K562 (cell line): ENCODE results near the gene SLC16A13. TPM values are rescaled to one million over a fixed set of nuclear protein-coding genes. Genes with fewer than 3 reads are reported as not detected.

Experiments
- ATAC-seq: fragments of 200-7000 bp; cut with Tn5 transposase; 3 replicates; pipeline ENCODE4 v1.9.1; 2020; ENCODE audit warnings: moderate library complexity
- BruUV-seq: library from RNA; stranded (reverse); fragments of 400-500 nt; replicated peaks from 2 replicates; lab custom pipeline; 2021; lab: Mats Ljungman, UMichigan
- CTCF ChIA-PET: fragments of 300-600 bp; formaldehyde crosslinking; extraction: SDS; loops from one replicate; lab custom pipeline; 2021; ENCODE audit warnings: low intra/inter-chr PET ratio; lab: Yijun Ruan, JAX
- POLR2A ChIA-PET: fragments of 300-600, 350-650 bp; sonication (Branson Sonifier 250); formaldehyde crosslinking; extraction: SDS; loops from one replicate; lab custom pipeline; 2021; ENCODE audit warnings: antibody characterized with exemption, inconsistent platforms; lab: Yijun Ruan, JAX
- DNase-seq, 4 experiments: peaks; one replicate each; pipeline versions ENCODE4 v3.0.0 to v3.0.0-alpha.2; 2011 to 2018; ENCODE audit warnings: low spot score in 3 of 4, mixed read lengths in 3 of 4; ENCODE audit errors: extremely low read depth in 1 of 4
- FAIRE-seq: peaks from 2 replicates; lab custom pipeline; 2011; peaks lifted over from hg19 to GRCh38; lab: Jason Lieb, UNC
- H2AFZ ChIP-seq: 2 replicates; pipeline ENCODE4 v1.6.0; 2011; ENCODE audit warnings: low read depth, low read length, control low read depth, inconsistent platforms
- H3K27ac ChIP-seq: fragments of 200-600 bp; 3 replicates; pipeline ENCODE4 v1.8.0; 2011; ENCODE audit warnings: low read depth, mild to moderate bottlenecking, control low read depth, inconsistent platforms, low read length, moderate library complexity, mixed read lengths; ENCODE audit errors: extremely low read depth
- H3K27me3 ChIP-seq, 2 experiments: fragments of 300-600 bp in 1 of 2; 2 replicates in 1 of 2; 3 replicates in 1 of 2; pipeline versions ENCODE4 v1.6.0 to v1.8.0; 2011; ENCODE audit warnings: inconsistent platforms in 2 of 2, low read length in 2 of 2, mild to moderate bottlenecking in 1 of 2, mixed read lengths in 1 of 2, moderate library complexity in 1 of 2; ENCODE audit not compliant: control insufficient read depth in 2 of 2, insufficient read depth in 2 of 2
- H3K36me3 ChIP-seq: fragments of 300-600 bp; 3 replicates; pipeline ENCODE4 v1.8.0; 2011; ENCODE audit warnings: mild to moderate bottlenecking, low read length, inconsistent platforms; ENCODE audit not compliant: control insufficient read depth, insufficient read depth
- H3K4me1 ChIP-seq, 2 experiments: fragments of 200-600 bp in 1 of 2; replicated peaks in 1 of 2; 2 replicates in 1 of 2; 3 replicates in 1 of 2; pipeline versions ENCODE4 v1.5.1 to v1.8.0; 2011; ENCODE audit warnings: inconsistent platforms in 2 of 2, low read length in 2 of 2, mild to moderate bottlenecking in 1 of 2, mixed read lengths in 1 of 2, moderate library complexity in 1 of 2; ENCODE audit not compliant: control insufficient read depth in 2 of 2, insufficient read depth in 2 of 2
- H3K4me2 ChIP-seq: 2 replicates; pipeline ENCODE4 v1.6.1; 2011; ENCODE audit warnings: low read length, control low read depth, inconsistent platforms, mixed read lengths; ENCODE audit not compliant: insufficient read depth
- H3K4me3 ChIP-seq: fragments of 200-600 bp; sonication (generic), shearing (Covaris generic); 2 replicates; pipeline ENCODE4 v1.5.1; 2016; ENCODE audit warnings: control low read depth, inconsistent platforms
- H3K79me2 ChIP-seq: fragments of 200-600 bp; 3 replicates; pipeline ENCODE4 v1.8.0; 2011; ENCODE audit warnings: low read length, inconsistent platforms; ENCODE audit not compliant: control insufficient read depth, insufficient read depth
- H3K9ac ChIP-seq, 2 experiments: 2 replicates each; pipeline versions ENCODE4 v1.6.0 to v1.6.1; 2011; ENCODE audit warnings: low read depth in 2 of 2, low read length in 2 of 2, control low read depth in 1 of 2, inconsistent platforms in 1 of 2, mild to moderate bottlenecking in 1 of 2, mixed read lengths in 1 of 2; ENCODE audit not compliant: insufficient read depth in 1 of 2
- H3K9me1 ChIP-seq: one replicate; pipeline ENCODE4 v1.6.0; 2011; ENCODE audit warnings: inconsistent platforms, mild to moderate bottlenecking, low read length, moderate library complexity; ENCODE audit not compliant: control insufficient read depth, insufficient read depth
- H3K9me3 ChIP-seq: replicated peaks from 2 replicates; pipeline ENCODE4 v1.5.1; 2011; ENCODE audit warnings: low read depth, low read length, inconsistent platforms; ENCODE audit not compliant: control insufficient read depth, insufficient read depth
- H4K20me1 ChIP-seq: replicated peaks from 2 replicates; pipeline ENCODE4 v1.6.1; 2011; ENCODE audit warnings: low read length, inconsistent platforms, mixed read lengths; ENCODE audit not compliant: control insufficient read depth, insufficient read depth
- CBX1 ChIP-seq: sonication (generic); IDR thresholded peaks from 2 replicates; pipeline ENCODE4 v1.6.1; 2016; ENCODE audit warnings: antibody characterized with exemption, low read depth, mild to moderate bottlenecking
- FOXA3 ChIP-seq, 2 experiments: fragments of 450-650 bp in 1 of 2; sonication (generic) in 1 of 2; formaldehyde crosslinking; IDR thresholded peaks in 1 of 2; conservative IDR thresholded peaks in 1 of 2; 2 replicates each; pipeline versions ENCODE4 v1.4.0 to v1.8.0; 2020 to 2022; ENCODE audit warnings: mild to moderate bottlenecking in 2 of 2, missing genetic modification reagents in 1 of 2
- GATAD2B ChIP-seq: fragments of 450-650 bp; IDR thresholded peaks from 2 replicates; pipeline ENCODE4 v1.6.1; 2017; ENCODE audit warnings: mild to moderate bottlenecking, borderline replicate concordance
- HEY1 ChIP-seq: fragments of 250-450 bp; sonication (Bioruptor Pico); IDR thresholded peaks from 2 replicates; pipeline ENCODE4 v1.5.0; 2020; ENCODE audit warnings: mild to moderate bottlenecking, moderate library complexity, borderline replicate concordance
- MXI1 ChIP-seq: IDR thresholded peaks from 2 replicates; pipeline ENCODE4 v1.6.1; 2011; ENCODE audit warnings: low read depth, mild to moderate bottlenecking, improper control_type of control experiment, low read length
- PML ChIP-seq: IDR thresholded peaks from 2 replicates; pipeline ENCODE4 v1.6.1; 2012; ENCODE audit warnings: low read length, inconsistent platforms
- ZNF23 ChIP-seq: fragments of 250-450 bp; sonication (Bioruptor Pico); IDR thresholded peaks from 2 replicates; pipeline ENCODE4 v1.4.0; 2020; ENCODE audit warnings: mild to moderate bottlenecking
- WGBS: fragments of 100-300 bp; shearing (Covaris generic); methylation state at CpG from one replicate; pipeline ENCODE4 v1.1.6; 2016; ENCODE audit warnings: low coverage, mixed read lengths; ENCODE audit not compliant: insufficient coverage; ENCODE audit errors: missing lambda C conversion rate; 5-methylcytosine and 5-hydroxymethylcytosine counted together
- in situ Hi-C: fragments of 300-500 bp; cut with MboI; formaldehyde crosslinking; loops from 4 replicates; pipeline ENCODE4 v1.15.0; 2018; ENCODE audit warnings: inconsistent platforms, mixed read lengths
- intact Hi-C: fragments of 100-400 bp; cut with micrococcal nuclease; formaldehyde crosslinking; loops from 2 replicates; pipeline ENCODE4 v1.14.2; 2022
- polyA plus RNA-seq, 8 experiments: library from polyadenylated mRNA; depleted of rRNA in 4 of 8; stranded (reverse) in 5 of 8; unstranded in 3 of 8; fragments of >200 nt; fragmentation: Nextera tagmentation in 2 of 8; fragmentation: Illumina TruSeq in 1 of 8; extraction: Ambion mirVana in 2 of 8; extraction: Trizol in 1 of 8; gene quantifications; 2 replicates each; pipeline versions ENCODE4 v1.2.1 to v1.2.3, GENCODE V29; 2011 to 2014; ENCODE audit warnings: inconsistent platforms in 1 of 8, missing spikeins in 1 of 8
- total RNA-seq, 7 experiments: library from RNA; depleted of rRNA in 6 of 7; stranded (reverse); fragments of >200 nt in 6 of 7; fragmentation: Illumina TruSeq in 2 of 7; extraction: Trizol in 2 of 7; gene quantifications; 2 replicates each; pipeline versions ENCODE4 v1.2.1 to v1.2.3, GENCODE V29; 2011 to 2021; ENCODE audit warnings: low replicate concordance in 1 of 7
- TF ChIP-seq, protein P1 (sequence below): sonication (generic); formaldehyde crosslinking; IDR thresholded peaks from 2 replicates; pipeline ENCODE4 v1.8.0; 2023; ENCODE audit warnings: mild to moderate bottlenecking, missing genetic modification reagents
- TF ChIP-seq, protein P2 (sequence below), 3 experiments: fragments of 200-800 bp in 1 of 3; fragments of 250-450 bp in 1 of 3; fragments of 450-650 bp in 1 of 3; sonication (Bioruptor Pico) in 1 of 3; sonication (Bioruptor generic) in 1 of 3; formaldehyde crosslinking in 1 of 3; IDR thresholded peaks; 2 replicates each; pipeline versions ENCODE4 v1.6.1 to v1.8.0; 2016 to 2022; ENCODE audit warnings: mild to moderate bottlenecking in 2 of 3, missing genetic modification characterization in 2 of 3, missing compliant biosample characterization in 1 of 3, moderate library complexity in 1 of 3

Gene SLC16A13
- total and polyA plus RNA-seq, 9 of the 15 experiments (the other 6 are each of a cell fraction or from before 2014, with no cell fraction given): 0.04 to 5.6 (median 0.87) TPM

DNA sequence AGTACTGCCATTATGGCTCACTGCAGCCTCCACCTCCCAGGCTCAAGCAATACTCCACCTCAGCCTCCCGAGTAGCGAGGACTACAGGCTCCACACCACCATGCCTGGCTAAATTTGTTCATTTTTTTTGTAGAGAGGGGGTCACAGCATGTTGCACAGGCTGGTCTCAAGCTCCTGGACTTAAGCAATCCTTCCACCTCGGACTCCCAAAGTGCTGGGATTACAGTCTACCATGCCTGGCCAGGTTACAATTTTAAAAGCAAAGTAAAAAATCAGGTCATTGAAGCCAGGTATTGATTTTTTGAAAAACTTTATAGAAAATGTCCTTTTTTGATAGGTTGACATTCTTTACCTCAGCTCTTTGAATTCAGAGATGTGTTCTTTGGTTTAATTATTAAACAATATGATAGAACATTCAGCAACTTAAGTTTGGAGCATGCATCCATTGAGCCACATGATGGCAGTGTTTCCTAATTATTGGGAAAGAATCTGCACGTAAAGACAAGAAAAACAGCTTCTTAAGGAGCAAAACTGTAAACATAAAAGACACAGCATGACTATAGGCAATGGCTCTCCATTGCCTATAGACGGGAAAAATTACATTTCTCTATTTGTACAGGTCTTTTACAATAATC is 9.8 kb downstream of the SLC16A13 start (continued):
- TF ChIP-seq, protein P1, sequence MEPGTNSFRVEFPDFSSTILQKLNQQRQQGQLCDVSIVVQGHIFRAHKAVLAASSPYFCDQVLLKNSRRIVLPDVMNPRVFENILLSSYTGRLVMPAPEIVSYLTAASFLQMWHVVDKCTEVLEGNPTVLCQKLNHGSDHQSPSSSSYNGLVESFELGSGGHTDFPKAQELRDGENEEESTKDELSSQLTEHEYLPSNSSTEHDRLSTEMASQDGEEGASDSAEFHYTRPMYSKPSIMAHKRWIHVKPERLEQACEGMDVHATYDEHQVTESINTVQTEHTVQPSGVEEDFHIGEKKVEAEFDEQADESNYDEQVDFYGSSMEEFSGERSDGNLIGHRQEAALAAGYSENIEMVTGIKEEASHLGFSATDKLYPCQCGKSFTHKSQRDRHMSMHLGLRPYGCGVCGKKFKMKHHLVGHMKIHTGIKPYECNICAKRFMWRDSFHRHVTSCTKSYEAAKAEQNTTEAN (CRISPR knock-in tag): no peak
- no peak for TF ChIP-seq FOXA3 (CRISPR knock-in tag; conservative IDR thresholded peaks at IDR 0.05 in 1 of 2, IDR thresholded peaks at IDR 0.05 in 1 of 2)
- TF ChIP-seq HEY1 (CRISPR knock-in tag): no peak

DNA sequence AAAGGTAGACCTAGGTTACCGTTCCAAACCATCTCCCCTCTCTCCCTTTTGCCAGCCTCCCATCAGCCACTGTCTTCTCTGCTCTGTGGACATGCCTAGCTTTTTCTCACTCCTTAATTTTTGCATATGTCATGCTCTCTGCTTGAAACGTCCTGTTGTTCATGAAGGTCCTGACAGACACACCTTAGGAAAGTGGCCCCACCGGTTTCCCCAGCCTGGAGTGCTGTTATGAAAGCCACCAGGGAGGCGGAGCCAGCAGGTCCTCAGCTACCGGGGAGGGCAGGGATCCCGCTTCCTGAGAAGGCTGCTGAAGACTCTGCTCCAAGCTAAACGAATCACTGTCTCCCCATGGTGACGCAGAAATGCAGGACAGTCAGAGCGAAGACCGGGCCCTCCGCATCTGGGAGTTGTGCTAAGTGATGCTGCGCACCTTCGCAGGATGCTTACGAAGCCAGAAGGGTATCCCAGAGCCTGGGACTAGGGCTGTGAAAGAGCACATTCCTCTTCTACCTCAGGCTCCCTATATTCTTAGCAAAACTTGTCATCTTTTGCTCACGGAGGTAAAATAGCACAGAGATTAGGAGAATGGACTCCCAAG is 10.4 kb downstream of the SLC16A13 start:
- 27% methylated on average over 12 of the region's 15 CpGs for WGBS
- H2AFZ ChIP-seq: peak overlapping the region; percentile 30
- intact Hi-C loops: loop anchor here (1.0 kb wide), 1 partner anchor 90 kb away; no protein-coding TSS in a partner anchor
- ChIA-PET POLR2A (interaction anchor here (1.0 to 3.2 kb wide), 4 partner anchors 10 to 139 kb away, joined by 3 to 10 read pairs (median 4); partner anchors contain the start of gene SLC16A13), CTCF (interaction anchor here (0.7 to 3.6 kb wide), 3 partner anchors 89 to 131 kb away, joined by 3 to 41 read pairs (median 11); no protein-coding TSS in a partner anchor)
- FAIRE-seq: no peak
- no peaks in the 10 kb centered on the region for H3K9me1 ChIP-seq
- H3K4me2 ChIP-seq: peak overlapping the region; percentile 57
- no peaks in the 10 kb centered on the region for H3K9me3 ChIP-seq
- ATAC-seq: peak; percentile 61
- no peaks in the 10 kb centered on the region for H4K20me1 ChIP-seq
- peaks cover 0 to 26% of the 10 kb centered on the region in 2 experiments; a peak in 4 of 5 replicates for H3K4me1 ChIP-seq
- no peaks in the 10 kb centered on the region for H3K79me2 ChIP-seq
- no peak overlapping the region for H3K27ac ChIP-seq
- H3K9ac ChIP-seq: 0 out of 4 replicates have a peak overlapping the region, but pooled peaks of 1 of the 2 experiments have one; percentile 29
- BruUV-seq: no TSS peak
- in situ Hi-C loops: loop anchor here (10.0 to 25.0 kb wide), 2 partner anchors 289 to 516 kb away; partner anchors contain the start of genes ACAP1, SENP3 and TNFSF13
- no peaks in the 10 kb centered on the region for H3K36me3 ChIP-seq
- DNase-seq: no peak
- H3K4me3 ChIP-seq: no peak overlapping the region
- H3K27me3 ChIP-seq: peaks cover 0 to 6% of the 10 kb centered on the region in 2 experiments; a peak in 4 of 5 replicates
- no peak for TF ChIP-seq MXI1
- TF ChIP-seq PML: no peak
- no peak for TF ChIP-seq GATAD2B
- TF ChIP-seq ZNF23 (CRISPR knock-in tag): no peak
- TF ChIP-seq CBX1: no peak
- TF ChIP-seq, protein P2, sequence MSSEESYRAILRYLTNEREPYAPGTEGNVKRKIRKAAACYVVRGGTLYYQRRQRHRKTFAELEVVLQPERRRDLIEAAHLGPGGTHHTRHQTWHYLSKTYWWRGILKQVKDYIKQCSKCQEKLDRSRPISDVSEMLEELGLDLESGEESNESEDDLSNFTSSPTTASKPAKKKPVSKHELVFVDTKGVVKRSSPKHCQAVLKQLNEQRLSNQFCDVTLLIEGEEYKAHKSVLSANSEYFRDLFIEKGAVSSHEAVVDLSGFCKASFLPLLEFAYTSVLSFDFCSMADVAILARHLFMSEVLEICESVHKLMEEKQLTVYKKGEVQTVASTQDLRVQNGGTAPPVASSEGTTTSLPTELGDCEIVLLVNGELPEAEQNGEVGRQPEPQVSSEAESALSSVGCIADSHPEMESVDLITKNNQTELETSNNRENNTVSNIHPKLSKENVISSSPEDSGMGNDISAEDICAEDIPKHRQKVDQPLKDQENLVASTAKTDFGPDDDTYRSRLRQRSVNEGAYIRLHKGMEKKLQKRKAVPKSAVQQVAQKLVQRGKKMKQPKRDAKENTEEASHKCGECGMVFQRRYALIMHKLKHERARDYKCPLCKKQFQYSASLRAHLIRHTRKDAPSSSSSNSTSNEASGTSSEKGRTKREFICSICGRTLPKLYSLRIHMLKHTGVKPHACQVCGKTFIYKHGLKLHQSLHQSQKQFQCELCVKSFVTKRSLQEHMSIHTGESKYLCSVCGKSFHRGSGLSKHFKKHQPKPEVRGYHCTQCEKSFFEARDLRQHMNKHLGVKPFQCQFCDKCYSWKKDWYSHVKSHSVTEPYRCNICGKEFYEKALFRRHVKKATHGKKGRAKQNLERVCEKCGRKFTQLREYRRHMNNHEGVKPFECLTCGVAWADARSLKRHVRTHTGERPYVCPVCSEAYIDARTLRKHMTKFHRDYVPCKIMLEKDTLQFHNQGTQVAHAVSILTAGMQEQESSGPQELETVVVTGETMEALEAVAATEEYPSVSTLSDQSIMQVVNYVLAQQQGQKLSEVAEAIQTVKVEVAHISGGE (CRISPR knock-in tag; IDR thresholded peaks at IDR 0.05): no peak
